Esophagus squamous epithelium (tissue), 4 donors: ENCODE results near the gene CUEDC1.

Source experiments
- POLR2A ChIP-seq, 4 donors: fragments of 450-650 bp; IDR thresholded peaks; one replicate each; pipeline ENCODE4 v1.6.1; 2017; ENCODE audit warnings: antibody characterized with exemption in 4 of 4, mild to moderate bottlenecking in 4 of 4, moderate library complexity in 3 of 4
- TF ChIP-seq, protein P1 (sequence below), 6 experiments: fragments of 450-650 bp in 4 of 6; fragments of 200-600 bp in 2 of 6; sonication (generic) in 2 of 6; IDR thresholded peaks; one replicate each; pipeline ENCODE4 v1.5.1; 2016 to 2019; ENCODE audit warnings: antibody characterized with exemption in 6 of 6, mild to moderate bottlenecking in 4 of 6, moderate library complexity in 4 of 6

DNA sequence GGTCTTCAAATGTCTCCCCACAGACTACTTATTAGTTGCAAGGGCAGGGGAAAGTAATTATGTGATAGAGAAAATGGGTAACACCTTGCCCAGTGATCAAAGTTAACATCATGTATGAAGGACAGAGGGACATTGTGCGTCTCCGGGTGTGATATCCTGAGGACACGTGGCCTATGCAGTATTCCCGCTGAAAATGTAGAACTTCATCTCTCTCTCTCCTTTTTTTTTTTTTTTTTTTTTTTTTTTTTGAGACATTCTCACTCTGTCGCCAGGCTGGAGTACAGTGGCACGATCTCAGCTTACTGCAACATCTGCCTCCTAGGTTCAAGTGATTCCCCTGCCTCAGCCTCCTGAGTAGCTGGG is 7.9 kb upstream of the CUEDC1 start:
- TF ChIP-seq, protein P1, sequence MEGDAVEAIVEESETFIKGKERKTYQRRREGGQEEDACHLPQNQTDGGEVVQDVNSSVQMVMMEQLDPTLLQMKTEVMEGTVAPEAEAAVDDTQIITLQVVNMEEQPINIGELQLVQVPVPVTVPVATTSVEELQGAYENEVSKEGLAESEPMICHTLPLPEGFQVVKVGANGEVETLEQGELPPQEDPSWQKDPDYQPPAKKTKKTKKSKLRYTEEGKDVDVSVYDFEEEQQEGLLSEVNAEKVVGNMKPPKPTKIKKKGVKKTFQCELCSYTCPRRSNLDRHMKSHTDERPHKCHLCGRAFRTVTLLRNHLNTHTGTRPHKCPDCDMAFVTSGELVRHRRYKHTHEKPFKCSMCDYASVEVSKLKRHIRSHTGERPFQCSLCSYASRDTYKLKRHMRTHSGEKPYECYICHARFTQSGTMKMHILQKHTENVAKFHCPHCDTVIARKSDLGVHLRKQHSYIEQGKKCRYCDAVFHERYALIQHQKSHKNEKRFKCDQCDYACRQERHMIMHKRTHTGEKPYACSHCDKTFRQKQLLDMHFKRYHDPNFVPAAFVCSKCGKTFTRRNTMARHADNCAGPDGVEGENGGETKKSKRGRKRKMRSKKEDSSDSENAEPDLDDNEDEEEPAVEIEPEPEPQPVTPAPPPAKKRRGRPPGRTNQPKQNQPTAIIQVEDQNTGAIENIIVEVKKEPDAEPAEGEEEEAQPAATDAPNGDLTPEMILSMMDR (IDR thresholded peaks at IDR 0.05) = no peak
- no peak for TF ChIP-seq POLR2A (IDR thresholded peaks at IDR 0.05)
